ENCODE results near the gene PCCA.
A peak's percentile ranks its signal among the peaks of the same experiment; 100 is the strongest.
"Not testable (repeated sequence)": the region's sequence is repeated elsewhere in the genome, so short reads cannot be mapped to it uniquely, and the experiment has no call there.

Gene PCCA

GRCh38 chr13:100306030-100306429 lies 217.1 kb downstream of the PCCA start:
- TF ChIP-seq CTCF (IDR thresholded peaks at IDR 0.05; ENCODE audit: low read depth, low read length), result no peak
- H3K9me3 ChIP-seq (ENCODE audit: severe bottlenecking), result no peaks in the 10 kb centered on the region
- H3K36me3 ChIP-seq, result peaks cover 19% of the 10 kb centered on the region
- H3K27ac ChIP-seq, result no peak overlapping the region
- no peaks in the 10 kb centered on the region for H3K27me3 ChIP-seq (ENCODE audit: insufficient read depth, low read depth, severe bottlenecking)
- no peak overlapping the region for H3K4me3 ChIP-seq (ENCODE audit: low read depth, low read length)
- DNase-seq, result no peak

- Histone ChIP-seq H3K9me3 (ENCODE audit: severe bottlenecking) (no peaks in the 10 kb centered on the region), H3K36me3 (peaks cover 24% of the 10 kb centered on the region), H3K4me3 (ENCODE audit: low read depth, low read length) (no peak overlapping the region), H3K27ac (no peak overlapping the region), H3K27me3 (ENCODE audit: insufficient read depth, low read depth, severe bottlenecking) (no peaks in the 10 kb centered on the region)
- DNase-seq, result no peak
- TF ChIP-seq CTCF (IDR thresholded peaks at IDR 0.05; ENCODE audit: low read depth, low read length), result no peak
Observed at GRCh38 chr13:100306434-100306999, 217.6 kb downstream of the PCCA start.

- TF ChIP-seq CTCF (IDR thresholded peaks at IDR 0.05; ENCODE audit: low read depth, low read length), result no peak
- H3K27ac ChIP-seq, result no peak overlapping the region
- peak; percentile 30 for DNase-seq
- no peaks in the 10 kb centered on the region for H3K27me3 ChIP-seq (ENCODE audit: insufficient read depth, low read depth, severe bottlenecking)
- peaks cover 17% of the 10 kb centered on the region for H3K36me3 ChIP-seq
- no peak overlapping the region for H3K4me3 ChIP-seq (ENCODE audit: low read depth, low read length)
- no peaks in the 10 kb centered on the region for H3K9me3 ChIP-seq (ENCODE audit: severe bottlenecking)
Observed at GRCh38 chr13:100314132-100314910, 225.4 kb downstream of the PCCA start.

- Histone ChIP-seq H3K27me3 (ENCODE audit: insufficient read depth, low read depth, severe bottlenecking) (no peaks in the 10 kb centered on the region), H3K9me3 (ENCODE audit: severe bottlenecking) (no peaks in the 10 kb centered on the region), H3K36me3 (peaks cover 9% of the 10 kb centered on the region), H3K4me3 (ENCODE audit: low read depth, low read length) (no peak overlapping the region), H3K27ac (no peak overlapping the region)
- no peak for TF ChIP-seq CTCF (IDR thresholded peaks at IDR 0.05; ENCODE audit: low read depth, low read length)
- no peak for DNase-seq
Observed at GRCh38 chr13:100315522-100315921, 226.6 kb downstream of the PCCA start.

GRCh38 chr13:100318473-100318872 lies 229.6 kb downstream of the PCCA start:
- H3K36me3 ChIP-seq; DNase-seq; H3K27me3 ChIP-seq (ENCODE audit: insufficient read depth, low read depth, severe bottlenecking); H3K27ac ChIP-seq; H3K4me3 ChIP-seq (ENCODE audit: low read depth, low read length); H3K9me3 ChIP-seq (ENCODE audit: severe bottlenecking): not testable (repeated sequence)

- no peak for TF ChIP-seq CTCF (IDR thresholded peaks at IDR 0.05; ENCODE audit: low read depth, low read length)
- DNase-seq, result no peak
- no peak overlapping the region for H3K4me3 ChIP-seq (ENCODE audit: low read depth, low read length)
- no peaks in the 10 kb centered on the region for H3K9me3 ChIP-seq (ENCODE audit: severe bottlenecking)
- H3K27ac ChIP-seq, result no peak overlapping the region
- no peaks in the 10 kb centered on the region for H3K27me3 ChIP-seq (ENCODE audit: insufficient read depth, low read depth, severe bottlenecking)
- peaks cover 26% of the 10 kb centered on the region for H3K36me3 ChIP-seq
Observed at GRCh38 chr13:100323937-100324336, 235.0 kb downstream of the PCCA start.
